Measurements from ENCODE around the gene INVS. TPM values are rescaled to one million over a fixed set of nuclear protein-coding genes. Genes with fewer than 3 reads are reported as not detected.

The INVS gene
- total RNA-seq, 1 donor from 2014 or later = 21.9 TPM

GRCh38 chr9:100096378-100096916, 2.6 kb upstream of the INVS start:
- H3K4me1 ChIP-seq = peaks cover 40% of the 10 kb centered on the region
- no peak overlapping the region for H3K4me3 ChIP-seq
- intact Hi-C loops (cut with DNase I) = no loop called here
- DNase-seq (ENCODE audit: extremely low spot score in 2 of 2) = no peak
- H3K27ac ChIP-seq = no peak overlapping the region
- TF ChIP-seq, protein P1, sequence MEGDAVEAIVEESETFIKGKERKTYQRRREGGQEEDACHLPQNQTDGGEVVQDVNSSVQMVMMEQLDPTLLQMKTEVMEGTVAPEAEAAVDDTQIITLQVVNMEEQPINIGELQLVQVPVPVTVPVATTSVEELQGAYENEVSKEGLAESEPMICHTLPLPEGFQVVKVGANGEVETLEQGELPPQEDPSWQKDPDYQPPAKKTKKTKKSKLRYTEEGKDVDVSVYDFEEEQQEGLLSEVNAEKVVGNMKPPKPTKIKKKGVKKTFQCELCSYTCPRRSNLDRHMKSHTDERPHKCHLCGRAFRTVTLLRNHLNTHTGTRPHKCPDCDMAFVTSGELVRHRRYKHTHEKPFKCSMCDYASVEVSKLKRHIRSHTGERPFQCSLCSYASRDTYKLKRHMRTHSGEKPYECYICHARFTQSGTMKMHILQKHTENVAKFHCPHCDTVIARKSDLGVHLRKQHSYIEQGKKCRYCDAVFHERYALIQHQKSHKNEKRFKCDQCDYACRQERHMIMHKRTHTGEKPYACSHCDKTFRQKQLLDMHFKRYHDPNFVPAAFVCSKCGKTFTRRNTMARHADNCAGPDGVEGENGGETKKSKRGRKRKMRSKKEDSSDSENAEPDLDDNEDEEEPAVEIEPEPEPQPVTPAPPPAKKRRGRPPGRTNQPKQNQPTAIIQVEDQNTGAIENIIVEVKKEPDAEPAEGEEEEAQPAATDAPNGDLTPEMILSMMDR (IDR thresholded peaks at IDR 0.05) = no peak
- TF ChIP-seq POLR2A (IDR thresholded peaks at IDR 0.05) = no peak
- TF ChIP-seq POLR2AphosphoS5 (IDR thresholded peaks at IDR 0.05; ENCODE audit: insufficient read depth in 1 of 2, low read depth in 1 of 2) = no peak
- H3K9me3 ChIP-seq = no peaks in the 10 kb centered on the region
- peaks cover 0 to 3% of the 10 kb centered on the region in 2 donors for H3K36me3 ChIP-seq
- H3K27me3 ChIP-seq = no peaks in the 10 kb centered on the region

DNA sequence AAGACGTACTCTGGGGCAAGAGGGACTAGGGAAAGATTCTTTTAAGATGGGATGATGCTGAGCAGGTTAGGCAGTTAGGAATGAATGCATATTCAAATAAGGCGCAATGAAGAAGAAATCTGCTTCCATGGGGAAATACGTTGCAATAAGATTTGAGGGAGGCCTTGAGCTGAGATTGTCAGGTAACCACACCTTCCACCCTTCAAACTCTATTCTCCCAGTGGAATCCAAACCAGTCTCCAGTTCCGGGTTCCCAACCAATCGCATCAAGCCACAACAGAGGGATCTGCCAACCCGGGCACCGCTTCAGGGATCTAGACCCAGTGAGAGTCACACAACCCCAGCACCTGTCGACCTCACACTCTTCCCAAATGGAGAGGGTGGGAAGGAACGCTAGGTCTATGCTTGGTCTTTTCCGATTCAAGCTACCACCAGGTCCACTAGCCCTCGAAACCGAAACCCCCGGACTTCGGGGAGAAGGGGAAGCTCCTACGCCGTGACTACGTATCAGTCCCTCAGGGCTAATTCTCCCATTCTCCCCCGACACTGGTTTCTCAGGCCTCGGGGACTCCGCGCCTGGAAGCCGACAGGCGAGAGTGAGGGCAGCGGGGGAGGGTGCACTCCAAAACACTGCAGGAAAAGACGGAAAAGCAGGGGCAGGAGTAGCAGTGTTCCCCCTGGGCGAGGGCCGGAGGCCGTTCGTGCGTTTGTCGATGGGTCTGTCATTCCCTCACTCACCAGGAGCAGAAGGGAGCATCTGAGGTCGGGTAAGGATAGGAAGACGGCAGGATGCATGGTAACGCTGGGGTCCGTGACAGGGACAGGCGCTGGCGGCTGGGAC, 777 bp upstream of the INVS start:
- Histone ChIP-seq H3K4me1 (peaks cover 37% of the 10 kb centered on the region), H3K27ac (peak overlapping the region; percentile 82), H3K27me3 (no peaks in the 10 kb centered on the region), H3K4me3 (peak overlapping the region; percentile 73 to 92), H3K36me3 (peaks cover 0 to 7% of the 10 kb centered on the region in 2 donors), H3K9me3 (no peaks in the 10 kb centered on the region)
- no peak for TF ChIP-seq POLR2A (IDR thresholded peaks at IDR 0.05)
- no peak for TF ChIP-seq POLR2AphosphoS5 (IDR thresholded peaks at IDR 0.05; ENCODE audit: insufficient read depth in 1 of 2, low read depth in 1 of 2)
- TF ChIP-seq, protein P1 (IDR thresholded peaks at IDR 0.05) = no peak
- DNase-seq (ENCODE audit: extremely low spot score in 2 of 2) = no peak
- intact Hi-C loops (cut with DNase I) = no loop called here

- TF ChIP-seq, protein P1 (IDR thresholded peaks at IDR 0.05) = no peak
- TF ChIP-seq POLR2AphosphoS5 (IDR thresholded peaks at IDR 0.05; ENCODE audit: insufficient read depth in 1 of 2, low read depth in 1 of 2) (no peak), POLR2A (IDR thresholded peaks at IDR 0.05) (no peak)
- no peaks in the 10 kb centered on the region for H3K27me3 ChIP-seq
- H3K27ac ChIP-seq = peak overlapping the region; percentile 85
- peaks cover 33% of the 10 kb centered on the region for H3K4me1 ChIP-seq
- H3K9me3 ChIP-seq = no peaks in the 10 kb centered on the region
- peaks cover 0 to 13% of the 10 kb centered on the region in 2 donors for H3K36me3 ChIP-seq
- peak overlapping the region; percentile 73 to 92 for H3K4me3 ChIP-seq
- intact Hi-C loops (cut with DNase I) = no loop called here
- no peak for DNase-seq (ENCODE audit: extremely low spot score in 2 of 2)
These were observed 639 bp downstream of the INVS start for GRCh38 chr9:100099722-100100042.

DNA sequence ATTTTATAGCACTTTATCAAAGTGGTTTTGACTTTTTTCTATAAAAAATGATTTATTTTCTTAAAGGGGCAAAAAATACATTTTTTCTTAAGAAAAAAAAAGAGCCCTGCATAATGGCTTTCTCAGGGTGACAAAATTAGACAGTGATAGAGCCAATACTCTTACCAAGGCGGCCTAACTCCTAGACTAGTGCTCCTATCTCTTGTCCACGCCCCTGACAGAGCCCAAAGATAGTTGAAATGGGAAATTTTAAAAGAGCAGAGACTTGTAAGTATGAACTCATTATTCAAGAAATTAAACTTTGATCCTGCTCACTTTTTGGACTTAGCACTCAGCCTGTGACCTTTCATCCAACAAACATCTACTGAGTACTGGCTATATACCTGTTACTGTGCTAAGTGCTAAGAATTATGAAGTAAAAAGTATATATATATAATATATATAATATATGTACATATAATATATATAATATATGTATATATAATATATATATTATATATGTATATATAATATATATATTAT, 1.2 kb downstream of the INVS start:
- Histone ChIP-seq H3K27ac (peak overlapping the region; percentile 85), H3K4me3 (peak overlapping the region; percentile 73 to 92), H3K9me3 (no peaks in the 10 kb centered on the region), H3K27me3 (no peaks in the 10 kb centered on the region), H3K36me3 (peaks cover 0 to 19% of the 10 kb centered on the region in 2 donors), H3K4me1 (peaks cover 33% of the 10 kb centered on the region)
- no peak for DNase-seq (ENCODE audit: extremely low spot score in 2 of 2)
- TF ChIP-seq POLR2A (IDR thresholded peaks at IDR 0.05) = no peak
- TF ChIP-seq, protein P1 (IDR thresholded peaks at IDR 0.05) = no peak
- no peak for TF ChIP-seq POLR2AphosphoS5 (IDR thresholded peaks at IDR 0.05; ENCODE audit: insufficient read depth in 1 of 2, low read depth in 1 of 2)
- intact Hi-C loops (cut with DNase I) = no loop called here

- no peaks in the 10 kb centered on the region for H3K27me3 ChIP-seq
- H3K27ac ChIP-seq = no peak overlapping the region
- DNase-seq (ENCODE audit: extremely low spot score in 2 of 2) = no peak
- H3K36me3 ChIP-seq = peaks cover 0 to 31% of the 10 kb centered on the region in 2 donors
- H3K9me3 ChIP-seq = no peaks in the 10 kb centered on the region
- no peak overlapping the region for H3K4me3 ChIP-seq
- intact Hi-C loops (cut with DNase I) = no loop called here
- TF ChIP-seq POLR2AphosphoS5 (IDR thresholded peaks at IDR 0.05; ENCODE audit: insufficient read depth in 1 of 2, low read depth in 1 of 2) (no peak), POLR2A (IDR thresholded peaks at IDR 0.05) (no peak)
- TF ChIP-seq, protein P1 (IDR thresholded peaks at IDR 0.05) = no peak
- peaks cover 25% of the 10 kb centered on the region for H3K4me1 ChIP-seq
These were observed 2.6 kb downstream of the INVS start for GRCh38 chr9:100101608-100102007.
